Endothelial cell (in vitro differentiated cells): ENCODE data around the gene ZNF407. TPM values are rescaled to one million over a fixed set of nuclear protein-coding genes. Genes with fewer than 3 reads are reported as not detected.

Experiments used
- DNase-seq: peaks from one replicate; pipeline ENCODE4 v3.0.0; 2021; ENCODE audit warnings: low spot score
- H3K27ac Mint-ChIP-seq: one replicate; pipeline ENCODE4 v1.8.0; 2021; ENCODE audit warnings: mixed read lengths, inconsistent platforms; ENCODE audit not compliant: unreplicated experiment
- H3K27me3 Mint-ChIP-seq: one replicate; pipeline ENCODE4 v1.8.0; 2021; ENCODE audit warnings: mild to moderate bottlenecking, moderate library complexity, mixed read lengths, inconsistent platforms; ENCODE audit not compliant: unreplicated experiment
- H3K36me3 Mint-ChIP-seq: one replicate; pipeline ENCODE4 v1.8.0; 2021; ENCODE audit warnings: mild to moderate bottlenecking, low read depth, mixed read lengths, inconsistent platforms; ENCODE audit not compliant: unreplicated experiment
- H3K4me1 Mint-ChIP-seq: one replicate; pipeline ENCODE4 v1.8.0; 2021; ENCODE audit warnings: mild to moderate bottlenecking, mixed read lengths, inconsistent platforms; ENCODE audit not compliant: unreplicated experiment
- H3K4me3 Mint-ChIP-seq: one replicate; pipeline ENCODE4 v1.8.0; 2021; ENCODE audit warnings: mild to moderate bottlenecking, mixed read lengths, inconsistent platforms; ENCODE audit not compliant: unreplicated experiment
- H3K9me3 Mint-ChIP-seq: one replicate; pipeline ENCODE4 v1.8.0; 2021; ENCODE audit warnings: mixed read lengths, inconsistent platforms; ENCODE audit not compliant: unreplicated experiment
- CTCF ChIP-seq: fragments of 200-600 bp; sonication (generic); IDR thresholded peaks from one replicate; pipeline ENCODE4 v1.5.0; 2021; ENCODE audit warnings: antibody characterized with exemption; ENCODE audit not compliant: unreplicated experiment
- total RNA-seq: library from RNA; stranded (reverse); fragmentation: NEBNext Ultra II Directional; extraction: Animal tissue kit (Norgen Biotek cat#: 25700); gene quantifications from one replicate; pipeline ENCODE4 v1.2.1, GENCODE V29; 2021; ENCODE audit not compliant: unreplicated experiment

The ZNF407 gene
- total RNA-seq, 1 donor from 2014 or later: 16.8 TPM

- no peak overlapping the region for H3K27ac Mint-ChIP-seq
- no peaks in the 10 kb centered on the region for H3K4me1 Mint-ChIP-seq
- no peaks in the 10 kb centered on the region for H3K9me3 Mint-ChIP-seq
- no peak for DNase-seq
- H3K27me3 Mint-ChIP-seq: no peaks in the 10 kb centered on the region
- no peak for TF ChIP-seq CTCF
- no peaks in the 10 kb centered on the region for H3K36me3 Mint-ChIP-seq
- H3K4me3 Mint-ChIP-seq: no peak overlapping the region
Observed at GRCh38 chr18:74651327-74652128, 53.9 kb downstream of the ZNF407 start.

- no peak overlapping the region for H3K4me3 Mint-ChIP-seq
- no peak overlapping the region for H3K27ac Mint-ChIP-seq
- H3K4me1 Mint-ChIP-seq: no peaks in the 10 kb centered on the region
- no peaks in the 10 kb centered on the region for H3K36me3 Mint-ChIP-seq
- H3K27me3 Mint-ChIP-seq: no peaks in the 10 kb centered on the region
- H3K9me3 Mint-ChIP-seq: no peaks in the 10 kb centered on the region
- DNase-seq: no peak
- peak; percentile 77 for TF ChIP-seq CTCF
Observed at GRCh38 chr18:74652392-74652988, 54.8 kb downstream of the ZNF407 start.

- Mint-ChIP-seq H3K36me3 (no peaks in the 10 kb centered on the region), H3K4me1 (no peaks in the 10 kb centered on the region), H3K9me3 (no peaks in the 10 kb centered on the region), H3K27ac (no peak overlapping the region), H3K4me3 (no peak overlapping the region), H3K27me3 (no peaks in the 10 kb centered on the region)
- DNase-seq: no peak
- no peak for TF ChIP-seq CTCF
Observed at GRCh38 chr18:74654638-74655037, 57.0 kb downstream of the ZNF407 start.

GRCh38 chr18:74661008-74661407 is 63.3 kb downstream of the ZNF407 start:
- no peak for TF ChIP-seq CTCF
- no peak overlapping the region for H3K4me3 Mint-ChIP-seq
- no peaks in the 10 kb centered on the region for H3K27me3 Mint-ChIP-seq
- H3K4me1 Mint-ChIP-seq: no peaks in the 10 kb centered on the region
- H3K27ac Mint-ChIP-seq: no peak overlapping the region
- no peak for DNase-seq
- H3K9me3 Mint-ChIP-seq: no peaks in the 10 kb centered on the region
- H3K36me3 Mint-ChIP-seq: no peaks in the 10 kb centered on the region

GRCh38 chr18:74661691-74662090 is 64.0 kb downstream of the ZNF407 start:
- H3K27me3 Mint-ChIP-seq: no peaks in the 10 kb centered on the region
- H3K4me1 Mint-ChIP-seq: no peaks in the 10 kb centered on the region
- no peaks in the 10 kb centered on the region for H3K9me3 Mint-ChIP-seq
- H3K36me3 Mint-ChIP-seq: no peaks in the 10 kb centered on the region
- TF ChIP-seq CTCF: no peak
- DNase-seq: no peak
- no peak overlapping the region for H3K4me3 Mint-ChIP-seq
- no peak overlapping the region for H3K27ac Mint-ChIP-seq
